ENCODE results near the gene SP1.

GRCh38 chr12:53414756-53415417 lies 34.9 kb downstream of the SP1 start:
- no peak for TF ChIP-seq POLR2A (IDR thresholded peaks at IDR 0.05; ENCODE audit: low read depth)
- TF ChIP-seq CTCF (IDR thresholded peaks at IDR 0.05): no peak
